ENCODE results near the gene CDYL2. TPM values are rescaled to one million over a fixed set of nuclear protein-coding genes. Genes with fewer than 3 reads are reported as not detected.

Gene CDYL2
- total RNA-seq, 1 experiment from 2014 or later: 8.2 TPM

GRCh38 chr16:80683646-80684045 is 120.8 kb downstream of the CDYL2 start (continued):
- TF ChIP-seq NR2C2 (CRISPR knock-in tag; IDR thresholded peaks at IDR 0.05): no peak

- H3K4me3 Mint-ChIP-seq: no peak overlapping the region
- DNase-seq (ENCODE audit: low spot score): no peak
- ChIA-PET CTCF (no interaction called here), POLR2A (no interaction called here)
- H3K9me3 Mint-ChIP-seq: peaks cover 12% of the 10 kb centered on the region
- no peak for TF ChIP-seq KAT7 (CRISPR knock-in tag; IDR thresholded peaks at IDR 0.05; ENCODE audit: borderline replicate concordance)
- no peak for TF ChIP-seq NFATC4 (CRISPR knock-in tag; IDR thresholded peaks at IDR 0.05)
- TF ChIP-seq ZNF425 (CRISPR knock-in tag; conservative IDR thresholded peaks at IDR 0.05): no peak
- no peak for TF ChIP-seq E2F1 (CRISPR knock-in tag; IDR thresholded peaks at IDR 0.05)
- no peak for TF ChIP-seq TCF7 (CRISPR knock-in tag; IDR thresholded peaks at IDR 0.05; ENCODE audit: low read depth)
- no peak for TF ChIP-seq CTCF (IDR thresholded peaks at IDR 0.05)
- no peak for TF ChIP-seq ZBTB43 (CRISPR knock-in tag; IDR thresholded peaks at IDR 0.05)
- H3K4me1 Mint-ChIP-seq: no peaks in the 10 kb centered on the region
- ATAC-seq: no peak
- no peak overlapping the region for H3K27ac Mint-ChIP-seq
- no peaks in the 10 kb centered on the region for H3K27me3 Mint-ChIP-seq (ENCODE audit: low read depth)
- peaks cover 4% of the 10 kb centered on the region for H3K36me3 Mint-ChIP-seq
These were observed 121.9 kb downstream of the CDYL2 start for GRCh38 chr16:80682421-80683070.

- no peak overlapping the region for H3K4me3 Mint-ChIP-seq
- CTCF ChIA-PET: no interaction called here
- H3K36me3 Mint-ChIP-seq: peaks cover 4% of the 10 kb centered on the region
- no peaks in the 10 kb centered on the region for H3K27me3 Mint-ChIP-seq (ENCODE audit: low read depth)
- no peak overlapping the region for H3K27ac Mint-ChIP-seq
- 0 out of 2 replicates have a peak, but pooled peaks cover under 1% of the 10 kb centered on the region for H3K4me1 Mint-ChIP-seq
- no peak for DNase-seq (ENCODE audit: low spot score)
- ATAC-seq: no peak
- POLR2A ChIA-PET: no interaction called here
- H3K9me3 Mint-ChIP-seq: peaks cover 12% of the 10 kb centered on the region
- TF ChIP-seq E2F4 (CRISPR knock-in tag; IDR thresholded peaks at IDR 0.05; ENCODE audit: borderline replicate concordance, low read depth): no peak
- TF ChIP-seq FOXJ3 (CRISPR knock-in tag; IDR thresholded peaks at IDR 0.05; ENCODE audit: borderline replicate concordance): no peak
- no peak for TF ChIP-seq ZNF232 (CRISPR knock-in tag; IDR thresholded peaks at IDR 0.05)
- TF ChIP-seq ZNF671 (CRISPR knock-in tag; IDR thresholded peaks at IDR 0.05): no peak
- TF ChIP-seq ETV6 (CRISPR knock-in tag; IDR thresholded peaks at IDR 0.05): no peak
- no peak for TF ChIP-seq CREM (CRISPR knock-in tag; IDR thresholded peaks at IDR 0.05)
- no peak for TF ChIP-seq ZNF416 (CRISPR knock-in tag; IDR thresholded peaks at IDR 0.05)
- no peak for TF ChIP-seq AFF4 (CRISPR knock-in tag; IDR thresholded peaks at IDR 0.05; ENCODE audit: borderline replicate concordance)
- no peak for TF ChIP-seq IRF2 (CRISPR knock-in tag; IDR thresholded peaks at IDR 0.05; ENCODE audit: borderline replicate concordance, low read depth)
- no peak for TF ChIP-seq HMGXB4 (CRISPR knock-in tag; IDR thresholded peaks at IDR 0.05)
- TF ChIP-seq CBFB (CRISPR knock-in tag; IDR thresholded peaks at IDR 0.05; ENCODE audit: low read depth): no peak
- no peak for TF ChIP-seq GRHL2 (CRISPR knock-in tag; IDR thresholded peaks at IDR 0.05; ENCODE audit: insufficient replicate concordance, severe bottlenecking)
These were observed 123.0 kb downstream of the CDYL2 start for GRCh38 chr16:80681436-80681835.
